ENCODE data around the gene CUEDC2.

GRCh38 chr10:102434394-102435132 lies 2.2 kb upstream of the CUEDC2 start:
- TF ChIP-seq ETV6 (conservative IDR thresholded peaks at IDR 0.05 in 1 of 2, IDR thresholded peaks at IDR 0.05 in 1 of 2; ENCODE audit: borderline replicate concordance in 1 of 2, low read depth in 1 of 2) (no peak), SMC3 (IDR thresholded peaks at IDR 0.05; ENCODE audit: borderline replicate concordance, low read length) (no peak), MXI1 (IDR thresholded peaks at IDR 0.05; ENCODE audit: low read depth, low read length) (no peak), LARP7 (IDR thresholded peaks at IDR 0.05) (no peak), EP300 (IDR thresholded peaks at IDR 0.05; ENCODE audit: borderline replicate concordance in 1 of 2, control insufficient read depth in 1 of 2, low read depth in 2 of 2, low read length in 2 of 2) (no peak), PAX8 (IDR thresholded peaks at IDR 0.05) (no peak)
